Kidney (tissue), 14 donors: ENCODE data around the gene EFNA3. TPM values are rescaled to one million over a fixed set of nuclear protein-coding genes. Genes with fewer than 3 reads are reported as not detected.
A peak's percentile ranks its signal among the peaks of the same experiment; 100 is the strongest.

Experiments used
- DNase-seq, 5 donors: peaks; one replicate each; pipeline ENCODE4 v3.0.0-alpha.2; 2013 to 2020
- FAIRE-seq: peaks from 2 replicates; lab custom pipeline; 2012; peaks lifted over from hg19 to GRCh38; lab: Jason Lieb, UNC
- H3K27ac ChIP-seq, 2 donors: one replicate each; pipeline ENCODE4 v1.7.0; 2013; ENCODE audit warnings: low read depth in 2 of 2, low read length in 2 of 2, inconsistent platforms in 1 of 2
- H3K27me3 ChIP-seq: one replicate; pipeline ENCODE4 v1.7.1; 2013; ENCODE audit warnings: low read length, inconsistent platforms; ENCODE audit not compliant: control insufficient read depth, insufficient read depth
- H3K36me3 ChIP-seq, 3 donors: one replicate each; pipeline versions ENCODE4 v1.7.0 to v1.7.1; 2013; ENCODE audit warnings: low read length in 3 of 3, control low read depth in 1 of 3, inconsistent platforms in 1 of 3; ENCODE audit not compliant: insufficient read depth in 3 of 3, control insufficient read depth in 2 of 3
- H3K4me1 ChIP-seq, 3 donors: one replicate each; pipeline versions ENCODE4 v1.7.0 to v1.7.1; 2013; ENCODE audit warnings: low read length in 3 of 3, inconsistent platforms in 1 of 3, low read depth in 1 of 3; ENCODE audit not compliant: control insufficient read depth in 2 of 3, insufficient read depth in 2 of 3
- H3K4me3 ChIP-seq, 3 donors: one replicate each; pipeline versions ENCODE4 v1.7.0 to v1.8.1; 2013; ENCODE audit warnings: low read length in 3 of 3, control low read depth in 1 of 3, inconsistent platforms in 1 of 3
- H3K9ac ChIP-seq, 3 donors: one replicate each; pipeline versions ENCODE4 v1.7.0 to v1.7.1; 2013; ENCODE audit warnings: low read length in 3 of 3, control low read depth in 1 of 3, inconsistent platforms in 1 of 3
- H3K9me3 ChIP-seq, 3 donors: one replicate each; pipeline versions ENCODE4 v1.7.0 to v1.7.1; 2013; ENCODE audit warnings: low read length in 3 of 3, control low read depth in 1 of 3, inconsistent platforms in 1 of 3; ENCODE audit not compliant: control insufficient read depth in 2 of 3, insufficient read depth in 1 of 3
- CTCF ChIP-seq: IDR thresholded peaks from 3 replicates; pipeline ENCODE4 v1.5.1; 2012; ENCODE audit warnings: mild to moderate bottlenecking, moderate library complexity, borderline replicate concordance; ENCODE audit not compliant: insufficient read depth; ENCODE audit errors: extremely low read depth
- intact Hi-C: fragments of 100-400 bp; cut with DNase I; formaldehyde crosslinking; loops from one replicate; pipeline ENCODE4 v1.11.1; 2022
- polyA plus RNA-seq: library from polyadenylated mRNA; stranded (reverse); fragments of 350-450 nt; fragmentation: Illumina TruSeq; extraction: RNeasy Lipid Tissue Mini Kit (QIAGEN cat#74804); gene quantifications from one replicate; pipeline ENCODE4 v1.2.3, GENCODE V29; 2014; ENCODE audit warnings: low read depth, low replicate concordance; ENCODE audit not compliant: insufficient read depth
- total RNA-seq: library from RNA; stranded (reverse); fragmentation: NEBNext Ultra II Directional; extraction: Animal tissue kit (Norgen Biotek cat#: 25700); gene quantifications from one replicate; pipeline ENCODE4 v1.2.1, GENCODE V29; 2021
- donor health status: control.
- donor health status: control.
- donor health status: control.
- donor health status: control.
- donor health status: control.
- donor health status: DM: yes; HTN: yes; CAD: no.
- donor health status: Normal renal cell carcinoma (clear cell type).

The EFNA3 gene
- total and polyA plus RNA-seq, 2 donors from 2014 or later, result 1.2 to 1.7 TPM

- TF ChIP-seq CTCF, result no peak
- intact Hi-C loops, result no loop called here
These were observed 25.9 kb upstream of the EFNA3 start for GRCh38 chr1:155052439-155053395.

GRCh38 chr1:155053531-155054105, 25.0 kb upstream of the EFNA3 start:
- Histone ChIP-seq H3K9me3 (no peaks in the 10 kb centered on the region), H3K4me1 (peaks cover 0 to 16% (median 8%) of the 10 kb centered on the region in 3 donors), H3K36me3 (no peaks in the 10 kb centered on the region), H3K9ac (no peak overlapping the region), H3K27ac (no peak overlapping the region), H3K4me3 (no peak overlapping the region), H3K27me3 (no peaks in the 10 kb centered on the region)
- FAIRE-seq (no peak), DNase-seq (peak in 1 of 5 donors; percentile 53)
- TF ChIP-seq CTCF, result no peak
- intact Hi-C loops, result no loop called here

More at GRCh38 chr1:155052439-155053395, 25.9 kb upstream of the EFNA3 start:
- Histone ChIP-seq H3K4me1 (peaks cover 0 to 16% (median 8%) of the 10 kb centered on the region in 3 donors), H3K4me3 (peak overlapping the region in 2 of 3 donors; percentile 56 to 70), H3K27me3 (no peaks in the 10 kb centered on the region), H3K36me3 (no peaks in the 10 kb centered on the region), H3K9ac (peak overlapping the region in 1 of 3 donors; percentile 80), H3K9me3 (no peaks in the 10 kb centered on the region), H3K27ac (peak overlapping the region in 1 of 2 donors; percentile 51)
- FAIRE-seq (no peak), DNase-seq (peak in 1 of 5 donors; percentile 82)

- FAIRE-seq, result no peak
- no peak overlapping the region for H3K4me3 ChIP-seq
- H3K9me3 ChIP-seq, result no peaks in the 10 kb centered on the region
- peak in 1 of 5 donors; percentile 58 for DNase-seq
- TF ChIP-seq CTCF, result no peak
- peaks cover 0 to 9% (median 4%) of the 10 kb centered on the region in 3 donors for H3K4me1 ChIP-seq
- no peak overlapping the region for H3K27ac ChIP-seq
- H3K36me3 ChIP-seq, result no peaks in the 10 kb centered on the region
- intact Hi-C loops, result no loop called here
- H3K27me3 ChIP-seq, result no peaks in the 10 kb centered on the region
- no peak overlapping the region for H3K9ac ChIP-seq
These were observed 21.5 kb upstream of the EFNA3 start for GRCh38 chr1:155057104-155057503.
